ENCODE data around the gene PTK6. TPM values are rescaled to one million over a fixed set of nuclear protein-coding genes. Genes with fewer than 3 reads are reported as not detected.
A peak's percentile ranks its signal among the peaks of the same experiment; 100 is the strongest.

Gene PTK6
- total and polyA plus RNA-seq, 2 of the 13 experiments (the other 11 are each of a cell fraction or from before 2014, with no cell fraction given), result 0.08 TPM; not detected in 1

DNA sequence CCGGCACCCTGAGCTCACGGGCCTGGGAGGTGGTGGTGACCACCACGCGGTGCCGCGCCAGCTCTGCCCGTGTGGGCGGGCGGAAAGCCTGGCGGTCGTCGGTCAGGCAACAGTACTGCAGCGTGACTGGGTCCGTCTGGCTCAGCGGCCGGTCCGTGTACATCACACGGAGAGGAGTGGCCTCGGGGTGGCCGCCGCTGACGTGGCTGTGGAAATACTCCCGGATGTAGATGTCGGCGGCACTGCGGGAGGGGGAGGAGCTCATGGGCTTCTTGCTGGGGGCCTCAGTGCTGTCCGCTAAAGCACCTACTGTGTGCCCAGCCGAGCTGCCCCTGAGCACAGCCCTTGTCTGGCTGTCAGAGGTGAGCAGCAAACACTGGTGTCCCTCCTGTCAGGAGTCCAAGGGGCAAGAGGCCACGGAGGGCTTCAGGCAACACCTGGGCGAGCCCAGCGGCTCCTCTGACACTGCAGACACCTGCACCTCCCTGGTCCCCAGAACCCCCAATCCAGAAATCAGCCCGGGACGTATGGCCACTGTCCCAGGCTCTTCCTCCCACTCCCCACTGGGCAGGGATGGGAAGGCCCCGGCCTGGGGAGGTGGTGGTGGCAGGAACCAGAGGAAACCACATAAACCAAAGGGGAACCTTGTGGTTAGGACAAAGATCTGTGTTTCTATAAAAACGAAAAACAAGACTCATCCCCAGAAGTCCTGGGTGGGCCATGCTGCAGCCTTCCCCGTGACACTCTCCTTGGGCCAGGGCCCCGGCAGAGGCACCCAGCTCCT, 30.4 kb upstream of the PTK6 start:
- Histone ChIP-seq H3K9me3 (ENCODE audit: low read length) (no peaks in the 10 kb centered on the region), H4K20me1 (ENCODE audit: insufficient read depth, low read length) (peaks cover 2% of the 10 kb centered on the region; the same call in 1 of the 2 replicates), H3K4me1 (ENCODE audit: insufficient read depth, low read length) (0 out of 2 replicates have a peak, but pooled peaks cover under 1% of the 10 kb centered on the region), H3K79me2 (ENCODE audit: insufficient read depth, low read length) (no peaks in the 10 kb centered on the region), H2AFZ (ENCODE audit: low read length) (no peak overlapping the region), H3K4me3 (replicated peaks in 1 of 3; ENCODE audit: insufficient read depth in 1 of 3, low read depth in 2 of 3, low read length in 3 of 3) (no peak overlapping the region), H3K36me3 (replicated peaks in 1 of 2; ENCODE audit: control insufficient read depth in 1 of 2, insufficient read depth in 2 of 2, low read length in 2 of 2) (no peaks in the 10 kb centered on the region), H3K9ac (ENCODE audit: insufficient read depth, low read depth, low read length) (no peak overlapping the region), H3K27me3 (ENCODE audit: control insufficient read depth in 1 of 2, insufficient read depth in 2 of 2, low read length in 2 of 2) (no peaks in the 10 kb centered on the region), H3K27ac (ENCODE audit: extremely low read length, insufficient read depth, low read length) (no peak overlapping the region), H3K4me2 (ENCODE audit: low read depth, low read length) (no peak overlapping the region)
- peak; percentile 39; the same call in 1 of the 2 replicates for TF ChIP-seq KDM5B (CRISPR knock-in tag; IDR thresholded peaks at IDR 0.05; ENCODE audit: borderline replicate concordance)
- no peak for TF ChIP-seq NONO (IDR thresholded peaks at IDR 0.05)
- TF ChIP-seq NONO (CRISPR knock-in tag; conservative IDR thresholded peaks at IDR 0.05), result 0 out of 2 replicates have a peak, but pooled peaks have one; percentile 8
- TF ChIP-seq, protein P1, sequence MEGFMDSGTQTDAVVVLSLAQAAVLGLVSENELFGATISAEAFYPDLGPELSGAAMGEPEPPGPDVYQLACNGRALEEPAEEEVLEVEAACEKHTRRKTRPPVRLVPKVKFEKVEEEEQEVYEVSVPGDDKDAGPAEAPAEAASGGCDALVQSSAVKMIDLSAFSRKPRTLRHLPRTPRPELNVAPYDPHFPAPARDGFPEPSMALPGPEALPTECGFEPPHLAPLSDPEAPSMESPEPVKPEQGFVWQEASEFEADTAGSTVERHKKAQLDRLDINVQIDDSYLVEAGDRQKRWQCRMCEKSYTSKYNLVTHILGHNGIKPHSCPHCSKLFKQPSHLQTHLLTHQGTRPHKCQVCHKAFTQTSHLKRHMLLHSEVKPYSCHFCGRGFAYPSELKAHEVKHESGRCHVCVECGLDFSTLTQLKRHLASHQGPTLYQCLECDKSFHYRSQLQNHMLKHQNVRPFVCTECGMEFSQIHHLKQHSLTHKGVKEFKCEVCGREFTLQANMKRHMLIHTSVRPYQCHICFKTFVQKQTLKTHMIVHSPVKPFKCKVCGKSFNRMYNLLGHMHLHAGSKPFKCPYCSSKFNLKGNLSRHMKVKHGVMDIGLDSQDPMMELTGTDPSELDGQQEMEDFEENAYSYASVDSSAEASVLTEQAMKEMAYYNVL (CRISPR knock-in tag; IDR thresholded peaks at IDR 0.05; ENCODE audit: borderline replicate concordance), result 0 out of 2 replicates have a peak, but pooled peaks have one; percentile 17
- TF ChIP-seq ZNF567 (CRISPR knock-in tag; IDR thresholded peaks at IDR 0.05; ENCODE audit: borderline replicate concordance), result no peak
- peak; percentile 88 for TF ChIP-seq ZKSCAN1 (IDR thresholded peaks at IDR 0.05; ENCODE audit: low read length)
- peak; percentile 10 for TF ChIP-seq AGO1 (IDR thresholded peaks at IDR 0.05; ENCODE audit: low read depth, low read length, poor library complexity, severe bottlenecking)
- 0 out of 2 replicates have a peak, but pooled peaks have one; percentile 17 for TF ChIP-seq POLR2G (IDR thresholded peaks at IDR 0.05; ENCODE audit: low read depth, low read length)
- TF ChIP-seq ZBTB38 (CRISPR knock-in tag; IDR thresholded peaks at IDR 0.05), result peak; percentile 58; the same call in 1 of the 2 replicates
- no peak for TF ChIP-seq ZNF577 (CRISPR knock-in tag; IDR thresholded peaks at IDR 0.05; ENCODE audit: borderline replicate concordance, low read depth)
- intact Hi-C loops (cut with micrococcal nuclease; ENCODE audit: unreplicated experiment) (no loop called here), in situ Hi-C loops (cut with HindIII; ENCODE audit: extremely low pct_ligation_motif_present, low pct_unique_long_range_greater_than_20kb) (no loop called here)
- ATAC-seq, result no peak
- no TSS peak for BruUV-seq (replicated peaks)
- no peak for DNase-seq (ENCODE audit: low spot score)
- no peak for FAIRE-seq
- ChIA-PET POLR2A (no interaction called here), CTCF (ENCODE audit: low intra/inter-chr PET ratio, low total read pairs) (no interaction called here)
- WGBS (ENCODE audit: low lambda C conversion rate), result 84% methylated on average over 37 of the region's 37 CpGs

Data from HepG2 (cell line).